Measurements from ENCODE around the gene TNNT1.

The TNNT1 gene

DNA sequence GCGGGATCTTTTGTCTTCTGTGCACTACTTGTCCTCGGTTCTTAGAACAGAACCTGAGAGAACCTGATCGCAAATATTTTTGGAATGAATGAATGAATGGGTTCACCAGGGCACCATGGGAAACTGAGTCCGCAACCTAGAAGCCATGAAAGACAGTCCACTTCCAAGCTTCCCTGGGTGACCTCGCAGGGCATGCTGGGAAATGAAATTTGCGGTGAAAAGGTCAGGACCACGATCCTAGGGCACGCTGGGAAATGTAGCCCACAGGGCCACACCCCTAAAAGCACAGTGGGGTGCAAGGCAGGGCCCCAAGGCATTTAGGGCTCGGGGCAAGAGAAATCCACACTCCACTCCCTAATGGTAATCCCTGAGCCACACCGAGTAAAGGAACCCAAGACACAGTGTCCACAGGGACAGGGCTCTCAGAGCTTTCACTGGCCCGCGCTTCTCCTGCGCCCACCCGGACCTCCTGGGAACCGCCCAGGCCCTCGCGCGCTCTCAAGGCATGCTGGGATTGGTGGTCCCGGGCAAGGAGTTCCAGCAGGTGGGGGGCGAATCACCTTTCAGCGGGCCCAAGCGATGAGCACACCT is 30.5 kb downstream of the TNNT1 start:
- H3K4me3 ChIP-seq (ENCODE audit: low read depth, low read length) = peak overlapping the region; percentile 69
- CTCF ChIA-PET = interaction anchor here (1.1 to 4.4 kb wide), 3 partner anchors 22 to 371 kb away, joined by 3 to 18 read pairs (median 9); no protein-coding TSS in a partner anchor
- POLR2A ChIA-PET = interaction anchor here (1.0 to 1.7 kb wide), 3 partner anchors 289 to 655 kb away, joined by 3 to 6 read pairs (median 6); partner anchors contain the start of genes LENG9 and UBE2S
- TF ChIP-seq, protein P1, sequence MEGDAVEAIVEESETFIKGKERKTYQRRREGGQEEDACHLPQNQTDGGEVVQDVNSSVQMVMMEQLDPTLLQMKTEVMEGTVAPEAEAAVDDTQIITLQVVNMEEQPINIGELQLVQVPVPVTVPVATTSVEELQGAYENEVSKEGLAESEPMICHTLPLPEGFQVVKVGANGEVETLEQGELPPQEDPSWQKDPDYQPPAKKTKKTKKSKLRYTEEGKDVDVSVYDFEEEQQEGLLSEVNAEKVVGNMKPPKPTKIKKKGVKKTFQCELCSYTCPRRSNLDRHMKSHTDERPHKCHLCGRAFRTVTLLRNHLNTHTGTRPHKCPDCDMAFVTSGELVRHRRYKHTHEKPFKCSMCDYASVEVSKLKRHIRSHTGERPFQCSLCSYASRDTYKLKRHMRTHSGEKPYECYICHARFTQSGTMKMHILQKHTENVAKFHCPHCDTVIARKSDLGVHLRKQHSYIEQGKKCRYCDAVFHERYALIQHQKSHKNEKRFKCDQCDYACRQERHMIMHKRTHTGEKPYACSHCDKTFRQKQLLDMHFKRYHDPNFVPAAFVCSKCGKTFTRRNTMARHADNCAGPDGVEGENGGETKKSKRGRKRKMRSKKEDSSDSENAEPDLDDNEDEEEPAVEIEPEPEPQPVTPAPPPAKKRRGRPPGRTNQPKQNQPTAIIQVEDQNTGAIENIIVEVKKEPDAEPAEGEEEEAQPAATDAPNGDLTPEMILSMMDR (IDR thresholded peaks at IDR 0.05; ENCODE audit: insufficient read depth, low read length, missing control alignments) = no peak
- DNase-seq (ENCODE audit: low read depth, low spot score) = no peak

DNA sequence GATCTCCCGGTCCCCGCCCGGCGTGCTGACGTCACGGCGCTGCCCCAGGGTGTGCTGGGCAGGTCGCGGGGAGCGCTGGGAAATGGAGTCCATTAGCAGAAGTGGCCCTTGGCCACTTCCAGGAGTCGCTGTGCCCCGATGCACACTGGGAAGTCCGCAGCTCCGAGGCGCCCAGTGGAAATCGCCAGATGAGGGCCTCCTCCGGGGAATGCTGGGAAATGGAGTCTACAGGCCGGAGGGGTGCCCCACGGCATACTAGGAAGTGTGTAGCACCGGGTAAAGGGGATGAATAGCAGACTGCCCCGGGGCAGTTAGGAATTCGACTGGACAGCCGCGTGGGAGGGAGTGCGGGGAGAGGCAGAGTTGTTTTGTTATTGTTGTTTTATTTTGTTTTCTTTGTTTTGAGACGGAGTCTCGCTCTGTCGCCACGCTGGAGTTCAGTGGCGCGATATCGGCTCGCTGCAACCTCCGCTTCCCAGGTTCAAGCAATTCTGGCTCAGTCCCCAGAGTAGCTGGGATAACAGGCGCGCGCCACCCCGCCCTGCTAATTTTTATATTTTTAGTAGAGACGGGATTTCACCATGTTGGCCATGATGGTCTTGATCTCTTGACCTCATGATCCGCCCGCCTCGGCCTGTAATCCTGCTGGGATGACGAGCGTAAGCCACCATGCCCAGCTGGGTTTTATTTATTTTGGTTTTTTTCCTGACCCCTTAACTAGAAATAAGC is 31.2 kb downstream of the TNNT1 start:
- ChIA-PET CTCF (interaction anchor here (1.1 to 4.4 kb wide), 3 partner anchors 22 to 372 kb away, joined by 3 to 18 read pairs (median 9); no protein-coding TSS in a partner anchor), POLR2A (interaction anchor here (0.6 to 1.7 kb wide), 7 partner anchors 11 to 654 kb away, joined by 3 to 7 read pairs (median 3); partner anchors contain the start of genes LENG9 and UBE2S)
- peak; percentile 92 for DNase-seq (ENCODE audit: low read depth, low spot score)
- peak overlapping the region; percentile 84 for H3K4me3 ChIP-seq (ENCODE audit: low read depth, low read length)
- TF ChIP-seq, protein P1 (IDR thresholded peaks at IDR 0.05; ENCODE audit: insufficient read depth, low read length, missing control alignments) = no peak

DNA sequence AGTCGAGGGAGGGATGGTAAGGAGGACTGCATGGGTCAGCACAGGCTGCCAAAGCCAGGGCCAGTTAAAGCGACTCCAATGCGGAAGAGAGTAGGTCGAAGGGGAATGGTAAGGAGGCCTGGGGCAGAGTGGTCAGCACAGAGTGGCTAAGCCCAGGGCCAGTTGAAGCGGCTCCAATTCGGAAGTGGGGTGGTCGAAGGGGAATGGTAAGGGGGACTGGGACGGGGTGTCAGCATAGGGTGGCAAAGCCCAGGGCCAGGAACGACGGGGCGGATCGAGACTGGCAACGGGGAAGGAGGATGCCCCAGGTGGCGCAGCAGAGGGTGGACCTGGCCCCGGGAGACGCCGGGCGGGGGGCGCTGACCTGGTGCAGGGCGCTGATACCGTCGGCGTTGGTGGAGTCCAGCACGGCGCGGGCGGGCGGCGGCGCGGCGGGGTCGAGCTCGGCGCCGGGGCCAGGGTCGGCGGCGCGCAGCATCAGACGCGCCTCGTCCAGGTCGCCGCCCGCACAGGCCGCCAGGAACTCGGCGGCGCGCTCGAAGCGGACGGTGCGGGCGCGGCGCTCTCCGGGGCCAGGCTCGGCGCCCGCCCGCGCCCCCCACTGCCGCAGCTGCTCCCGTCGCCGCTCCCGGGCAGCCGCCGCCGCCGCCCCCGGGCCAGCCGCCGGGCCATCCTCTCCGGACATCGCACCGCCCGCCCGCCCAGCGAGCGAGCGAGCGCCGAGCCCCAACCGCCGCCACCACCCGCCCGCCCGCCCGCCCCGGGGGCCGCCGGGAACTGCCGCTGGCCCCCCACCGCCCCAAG is 31.9 kb downstream of the TNNT1 start, which contains the start of gene PPP1R12C:
Gene PPP1R12C, minus strand, starts transcription at position 779 of the 804 bp plus-strand sequence. Its CDS starts 94 bp downstream, at position 685.
- TF ChIP-seq, protein P1 (IDR thresholded peaks at IDR 0.05; ENCODE audit: insufficient read depth, low read length, missing control alignments) = no peak
- ChIA-PET POLR2A (interaction anchor here (0.9 to 1.7 kb wide), 5 partner anchors 10 to 387 kb away, joined by 3 to 7 read pairs (median 6); partner anchors contain the start of gene UBE2S), CTCF (interaction anchor here (1.4 to 2.0 kb wide), 2 partner anchors 23 to 29 kb away, joined by 9 to 10 read pairs; no protein-coding TSS in a partner anchor)
- no peak for DNase-seq (ENCODE audit: low read depth, low spot score)
- peak within 1 kb of the TSS; percentile 84 for H3K4me3 ChIP-seq (ENCODE audit: low read depth, low read length)

DNA sequence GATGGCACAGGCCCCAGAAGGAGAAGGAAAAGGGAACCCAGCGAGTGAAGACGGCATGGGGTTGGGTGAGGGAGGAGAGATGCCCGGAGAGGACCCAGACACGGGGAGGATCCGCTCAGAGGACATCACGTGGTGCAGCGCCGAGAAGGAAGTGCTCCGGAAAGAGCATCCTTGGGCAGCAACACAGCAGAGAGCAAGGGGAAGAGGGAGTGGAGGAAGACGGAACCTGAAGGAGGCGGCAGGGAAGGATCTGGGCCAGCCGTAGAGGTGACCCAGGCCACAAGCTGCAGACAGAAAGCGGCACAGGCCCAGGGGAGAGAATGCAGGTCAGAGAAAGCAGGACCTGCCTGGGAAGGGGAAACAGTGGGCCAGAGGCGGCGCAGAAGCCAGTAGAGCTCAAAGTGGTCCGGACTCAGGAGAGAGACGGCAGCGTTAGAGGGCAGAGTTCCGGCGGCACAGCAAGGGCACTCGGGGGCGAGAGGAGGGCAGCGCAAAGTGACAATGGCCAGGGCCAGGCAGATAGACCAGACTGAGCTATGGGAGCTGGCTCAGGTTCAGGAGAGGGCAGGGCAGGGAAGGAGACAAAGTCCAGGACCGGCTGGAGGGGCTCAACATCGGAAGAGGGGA is 32.7 kb downstream of the TNNT1 start:
- POLR2A ChIA-PET = interaction anchor here (0.9 kb wide), 1 partner anchor 10 kb away, joined by 3 read pairs; no protein-coding TSS in a partner anchor
- DNase-seq (ENCODE audit: low read depth, low spot score) = peak; percentile 7
- CTCF ChIA-PET = interaction anchor here (2.0 kb wide), 1 partner anchor 28 kb away, joined by 10 read pairs; no protein-coding TSS in a partner anchor
- peak overlapping the region; percentile 84 for H3K4me3 ChIP-seq (ENCODE audit: low read depth, low read length)
- TF ChIP-seq, protein P1 (IDR thresholded peaks at IDR 0.05; ENCODE audit: insufficient read depth, low read length, missing control alignments) = no peak

DNA sequence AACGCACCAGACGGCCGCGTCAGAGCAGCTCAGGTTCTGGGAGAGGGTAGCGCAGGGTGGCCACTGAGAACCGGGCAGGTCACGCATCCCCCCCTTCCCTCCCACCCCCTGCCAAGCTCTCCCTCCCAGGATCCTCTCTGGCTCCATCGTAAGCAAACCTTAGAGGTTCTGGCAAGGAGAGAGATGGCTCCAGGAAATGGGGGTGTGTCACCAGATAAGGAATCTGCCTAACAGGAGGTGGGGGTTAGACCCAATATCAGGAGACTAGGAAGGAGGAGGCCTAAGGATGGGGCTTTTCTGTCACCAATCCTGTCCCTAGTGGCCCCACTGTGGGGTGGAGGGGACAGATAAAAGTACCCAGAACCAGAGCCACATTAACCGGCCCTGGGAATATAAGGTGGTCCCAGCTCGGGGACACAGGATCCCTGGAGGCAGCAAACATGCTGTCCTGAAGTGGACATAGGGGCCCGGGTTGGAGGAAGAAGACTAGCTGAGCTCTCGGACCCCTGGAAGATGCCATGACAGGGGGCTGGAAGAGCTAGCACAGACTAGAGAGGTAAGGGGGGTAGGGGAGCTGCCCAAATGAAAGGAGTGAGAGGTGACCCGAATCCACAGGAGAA is 33.5 kb downstream of the TNNT1 start:
- ChIA-PET POLR2A (no interaction called here), CTCF (interaction anchor here (2.0 kb wide), 1 partner anchor 27 kb away, joined by 10 read pairs; no protein-coding TSS in a partner anchor)
- TF ChIP-seq, protein P1 (IDR thresholded peaks at IDR 0.05; ENCODE audit: insufficient read depth, low read length, missing control alignments) = no peak
- peak overlapping the region; percentile 84 for H3K4me3 ChIP-seq (ENCODE audit: low read depth, low read length)
- DNase-seq (ENCODE audit: low read depth, low spot score) = no peak

Data from AG04449 (cell line).